Mucosa of rectum (tissue), 2 donors: Measurements from ENCODE around the gene LRRC56.
A peak's percentile ranks its signal among the peaks of the same experiment; 100 is the strongest.
"Not testable (repeated sequence)": the region's sequence is repeated elsewhere in the genome, so short reads cannot be mapped to it uniquely, and the experiment has no call there.

ENCODE experiments used
- H3K27ac ChIP-seq, 2 donors: one replicate each; pipeline ENCODE4 v1.7.0; 2013; ENCODE audit warnings: inconsistent platforms in 2 of 2, low read depth in 2 of 2, low read length in 2 of 2
- H3K27me3 ChIP-seq, 2 donors: one replicate each; pipeline ENCODE4 v1.7.0; 2013; ENCODE audit warnings: low read length in 2 of 2; ENCODE audit not compliant: control insufficient read depth in 2 of 2, insufficient read depth in 2 of 2
- H3K36me3 ChIP-seq, 2 donors: one replicate each; pipeline ENCODE4 v1.7.0; 2013; ENCODE audit warnings: low read length in 2 of 2; ENCODE audit not compliant: control insufficient read depth in 2 of 2, insufficient read depth in 2 of 2
- H3K4me1 ChIP-seq, 2 donors: one replicate each; pipeline ENCODE4 v1.7.0; 2013; ENCODE audit warnings: low read length in 2 of 2, mild to moderate bottlenecking in 1 of 2; ENCODE audit not compliant: control insufficient read depth in 2 of 2, insufficient read depth in 2 of 2
- H3K4me3 ChIP-seq, 2 donors: one replicate each; pipeline ENCODE4 v1.7.0; 2013; ENCODE audit warnings: low read length in 2 of 2
- H3K9ac ChIP-seq, 2 donors: one replicate each; pipeline ENCODE4 v1.7.0; 2013; ENCODE audit warnings: low read length in 2 of 2, low read depth in 1 of 2, mild to moderate bottlenecking in 1 of 2
- H3K9me3 ChIP-seq, 2 donors: one replicate each; pipeline ENCODE4 v1.7.0; 2013; ENCODE audit warnings: low read length in 2 of 2; ENCODE audit not compliant: control insufficient read depth in 2 of 2
- donor health status: healthy.
- donor health status: Normal muscosa, but diverticular disease.

The LRRC56 gene

GRCh38 chr11:567629-568292 is 30.4 kb downstream of the LRRC56 start:
- no peaks in the 10 kb centered on the region for H3K27me3 ChIP-seq
- no peaks in the 10 kb centered on the region for H3K9me3 ChIP-seq
- peak overlapping the region; percentile 60 to 84 for H3K4me3 ChIP-seq
- peaks cover 11 to 33% of the 10 kb centered on the region in 2 donors for H3K4me1 ChIP-seq
- peak overlapping the region; percentile 87 to 96 for H3K27ac ChIP-seq
- peaks cover 14% of the 10 kb centered on the region in 2 donors for H3K36me3 ChIP-seq
- H3K9ac ChIP-seq: peak overlapping the region; percentile 38 to 88

DNA sequence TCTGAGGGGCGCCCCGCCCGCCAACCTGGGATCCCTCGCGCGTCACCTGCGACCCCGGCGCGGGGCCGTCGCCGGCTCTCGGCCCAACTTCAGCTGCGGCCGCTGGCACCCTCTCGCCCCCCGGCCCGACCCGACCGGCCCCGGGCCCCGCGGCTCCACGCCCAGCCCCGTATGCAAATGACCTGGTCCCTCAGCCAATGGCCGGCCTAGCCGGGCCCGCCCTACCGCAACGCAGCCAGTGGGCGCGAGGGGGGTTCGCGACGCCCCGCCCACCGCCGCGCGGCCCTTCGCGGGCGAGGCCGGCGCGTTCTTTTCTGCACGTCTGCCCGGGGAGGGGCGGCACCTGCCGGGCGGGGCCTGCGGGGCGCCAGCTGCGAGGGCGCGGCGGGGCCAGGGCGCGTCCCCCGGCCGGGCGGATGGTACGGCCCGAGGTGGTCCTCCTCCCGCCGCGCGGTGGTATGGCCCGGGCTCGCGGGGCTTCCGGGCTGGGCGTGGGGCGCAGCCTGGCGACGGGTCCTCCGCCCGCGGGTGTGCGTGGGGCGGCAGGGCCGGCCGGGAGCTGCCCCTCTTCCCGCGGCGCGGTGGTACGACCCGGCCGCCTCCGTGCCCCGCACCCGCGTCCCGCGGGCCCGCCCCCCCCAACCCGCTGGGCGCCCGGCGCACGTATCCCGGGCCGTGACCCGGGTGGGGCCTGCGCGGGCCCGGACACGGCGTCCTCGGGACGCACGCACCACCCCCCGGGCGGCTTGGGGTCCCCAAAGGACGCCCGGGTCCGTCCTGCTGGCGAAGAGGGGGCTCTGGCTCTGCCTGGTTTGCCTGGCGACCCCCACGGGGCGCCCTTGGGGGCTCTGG is 31.2 kb downstream of the LRRC56 start:
- H3K27ac ChIP-seq: peak overlapping the region; percentile 87 to 96
- peaks cover 11 to 25% of the 10 kb centered on the region in 2 donors for H3K4me1 ChIP-seq
- H3K36me3 ChIP-seq: peaks cover 6 to 9% of the 10 kb centered on the region in 2 donors
- H3K9me3 ChIP-seq: no peaks in the 10 kb centered on the region
- H3K27me3 ChIP-seq: no peaks in the 10 kb centered on the region
- H3K4me3 ChIP-seq: peak overlapping the region; percentile 74 to 84
- peak overlapping the region; percentile 92 to 93 for H3K9ac ChIP-seq

GRCh38 chr11:569158-569885 is 32.0 kb downstream of the LRRC56 start:
- H3K4me3 ChIP-seq: peak overlapping the region; percentile 74
- peaks cover 13 to 22% of the 10 kb centered on the region in 2 donors for H3K4me1 ChIP-seq
- H3K27me3 ChIP-seq: no peaks in the 10 kb centered on the region
- H3K9me3 ChIP-seq: no peaks in the 10 kb centered on the region
- H3K27ac ChIP-seq: peak overlapping the region; percentile 83 to 87
- peaks cover 0 to 4% of the 10 kb centered on the region in 2 donors for H3K36me3 ChIP-seq
- H3K9ac ChIP-seq: peak overlapping the region; percentile 92 to 93

DNA sequence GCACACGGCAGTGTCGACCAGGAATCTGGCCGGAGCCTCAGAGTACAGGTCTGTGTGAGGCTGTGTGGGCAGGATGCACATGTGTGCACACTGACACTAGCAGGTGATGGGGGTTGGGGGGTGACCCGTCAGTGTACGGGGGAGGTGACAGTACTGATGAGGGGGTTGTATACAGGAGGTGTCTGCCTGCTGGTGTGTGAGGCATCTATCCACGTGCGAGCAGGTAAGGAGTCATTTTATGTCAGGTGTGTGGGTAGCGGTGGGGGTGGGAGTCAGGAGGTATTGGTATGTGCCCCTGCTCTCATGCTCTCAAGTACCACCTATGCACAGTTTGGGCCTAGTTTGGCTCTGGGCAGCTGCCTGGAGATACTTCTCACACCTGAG is 34.5 kb downstream of the LRRC56 start:
- Histone ChIP-seq H3K27me3 (peaks cover 0 to 3% of the 10 kb centered on the region in 2 donors), H3K4me1 (peaks cover 19 to 23% of the 10 kb centered on the region in 2 donors), H3K27ac (no peak overlapping the region), H3K9ac (no peak overlapping the region), H3K4me3 (no peak overlapping the region), H3K36me3 (peaks cover 0 to 2% of the 10 kb centered on the region in 2 donors), H3K9me3 (no peaks in the 10 kb centered on the region)

DNA sequence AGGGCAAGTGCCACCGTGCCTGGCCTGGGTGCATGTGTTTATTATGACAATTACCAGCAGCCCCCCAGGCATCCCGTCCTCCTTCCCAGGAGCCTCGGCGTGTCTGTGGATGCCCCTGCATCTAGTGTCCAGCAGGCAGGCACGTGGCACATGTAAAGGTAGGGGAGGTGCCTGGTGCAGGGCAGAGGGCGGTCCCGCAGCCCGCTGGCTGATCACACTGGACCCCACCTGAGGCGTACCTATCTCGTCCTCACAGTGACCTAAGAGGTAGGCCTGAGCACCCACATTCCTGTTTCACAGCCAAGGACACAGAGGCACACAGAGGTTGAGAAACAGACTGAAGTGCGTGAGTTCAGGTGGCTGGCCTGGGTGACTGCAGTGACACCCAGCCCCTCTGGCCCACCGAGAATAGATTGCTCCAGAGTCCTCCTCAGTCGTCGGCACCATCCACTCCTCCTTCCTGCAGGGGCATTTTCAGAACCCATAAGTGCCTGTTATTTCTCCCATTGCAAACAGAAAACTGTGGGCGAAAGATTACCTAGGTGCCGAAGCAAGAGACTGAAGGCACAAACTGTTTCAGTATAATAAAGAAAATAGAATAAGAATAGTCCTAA is 35.9 kb downstream of the LRRC56 start:
- H3K9ac ChIP-seq: no peak overlapping the region

GRCh38 chr11:574031-574570 is 36.8 kb downstream of the LRRC56 start:
- Histone ChIP-seq H3K4me1 (peaks cover 24 to 30% of the 10 kb centered on the region in 2 donors), H3K4me3 (peak overlapping the region in 1 of 2 donors; percentile 13)
- H3K9ac ChIP-seq, H3K9me3 ChIP-seq, H3K27me3 ChIP-seq, H3K36me3 ChIP-seq, H3K27ac ChIP-seq: not testable (repeated sequence)

More for the DNA sequence above, 35.9 kb downstream of the LRRC56 start:
- H3K9me3 ChIP-seq: no peaks in the 10 kb centered on the region
- H3K4me1 ChIP-seq: peaks cover 23 to 29% of the 10 kb centered on the region in 2 donors
- no peak overlapping the region for H3K4me3 ChIP-seq
- no peak overlapping the region for H3K27ac ChIP-seq
- no peaks in the 10 kb centered on the region for H3K36me3 ChIP-seq
- H3K27me3 ChIP-seq: peaks cover 0 to 3% of the 10 kb centered on the region in 2 donors

DNA sequence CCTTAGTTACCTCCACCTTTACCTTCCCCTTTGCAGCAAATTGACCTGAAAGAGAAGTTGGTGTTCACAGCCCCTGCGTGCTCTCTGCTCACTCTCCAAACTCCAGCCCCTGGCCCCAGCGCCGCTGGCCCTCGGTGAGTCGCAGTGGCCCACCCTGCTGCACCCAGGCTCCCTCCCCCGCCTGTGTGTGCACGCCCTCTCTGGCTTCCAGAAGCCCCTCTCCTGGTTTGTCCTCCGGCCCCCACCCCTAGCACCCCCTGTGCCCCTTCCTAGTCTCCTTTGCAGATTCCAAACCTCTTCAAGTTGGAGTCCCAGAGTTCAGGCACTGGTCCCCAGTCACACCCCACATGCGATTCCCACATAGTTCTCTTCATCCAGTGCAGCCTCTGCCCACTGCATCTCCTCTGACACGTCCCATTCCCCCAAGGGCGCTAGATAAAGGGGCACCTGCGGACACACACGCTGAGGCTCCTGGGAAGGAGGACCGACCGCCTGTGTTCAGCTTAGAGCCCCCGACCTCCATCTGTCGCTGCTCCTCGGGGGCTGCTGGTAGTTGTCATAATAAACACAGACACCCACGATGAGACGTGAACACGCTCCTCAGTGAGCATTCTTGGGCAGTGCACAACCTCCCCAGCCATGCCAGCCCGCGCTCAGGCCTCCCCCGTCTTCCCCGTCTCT is 37.4 kb downstream of the LRRC56 start:
- Histone ChIP-seq H3K4me3 (peak overlapping the region; percentile 63 to 69), H3K36me3 (no peaks in the 10 kb centered on the region), H3K9ac (peak overlapping the region; percentile 32 to 77), H3K4me1 (peaks cover 20 to 29% of the 10 kb centered on the region in 2 donors), H3K27ac (no peak overlapping the region), H3K27me3 (peaks cover 0 to 3% of the 10 kb centered on the region in 2 donors), H3K9me3 (no peaks in the 10 kb centered on the region)

GRCh38 chr11:575313-575995 is 38.1 kb downstream of the LRRC56 start:
- peaks cover 0 to 3% of the 10 kb centered on the region in 2 donors for H3K27me3 ChIP-seq
- H3K9me3 ChIP-seq: no peaks in the 10 kb centered on the region
- no peaks in the 10 kb centered on the region for H3K36me3 ChIP-seq
- peak overlapping the region; percentile 32 to 77 for H3K9ac ChIP-seq
- H3K4me3 ChIP-seq: peak overlapping the region; percentile 63 to 69
- H3K4me1 ChIP-seq: peaks cover 20 to 29% of the 10 kb centered on the region in 2 donors
- H3K27ac ChIP-seq: peak overlapping the region; percentile 70 to 71
